Adipocyte (in vitro differentiated cells): ENCODE data around the gene ACVR1C.
A peak's percentile ranks its signal among the peaks of the same experiment; 100 is the strongest.

Experiments used
- DNase-seq: peaks from one replicate; pipeline ENCODE4 v3.0.0-alpha.2; 2015; ENCODE audit warnings: low read depth
- H3K27me3 ChIP-seq: replicated peaks from 2 replicates; pipeline ENCODE4 v1.7.0; 2013; ENCODE audit warnings: mild to moderate bottlenecking, low read length, moderate library complexity; ENCODE audit not compliant: control insufficient read depth, insufficient read depth
- H3K36me3 ChIP-seq: 2 replicates; pipeline ENCODE4 v1.7.0; 2013; ENCODE audit warnings: low read length, mild to moderate bottlenecking, moderate library complexity; ENCODE audit not compliant: control insufficient read depth, insufficient read depth, severe bottlenecking
- H3K4me1 ChIP-seq: 2 replicates; pipeline ENCODE4 v1.7.0; 2013; ENCODE audit warnings: mild to moderate bottlenecking, low read length, moderate library complexity; ENCODE audit not compliant: control insufficient read depth, insufficient read depth
- H3K4me3 ChIP-seq: 2 replicates; pipeline ENCODE4 v1.7.0; 2013; ENCODE audit warnings: mild to moderate bottlenecking, low read length, moderate library complexity
- H3K9ac ChIP-seq: 2 replicates; pipeline ENCODE4 v1.7.0; 2013; ENCODE audit warnings: mild to moderate bottlenecking, low read length, moderate library complexity
- H3K9me3 ChIP-seq: 2 replicates; pipeline ENCODE4 v1.7.0; 2013; ENCODE audit warnings: mild to moderate bottlenecking, low read length, moderate library complexity; ENCODE audit not compliant: control insufficient read depth

ACVR1C gene

GRCh38 chr2:157492189-157492773 lies 136.4 kb downstream of the ACVR1C start:
- Histone ChIP-seq H3K36me3 (no peaks in the 10 kb centered on the region), H3K9ac (no peak overlapping the region), H3K4me1 (no peaks in the 10 kb centered on the region), H3K4me3 (no peak overlapping the region), H3K9me3 (no peaks in the 10 kb centered on the region), H3K27me3 (no peaks in the 10 kb centered on the region)
- peak; percentile 74 for DNase-seq

- Histone ChIP-seq H3K27me3 (no peaks in the 10 kb centered on the region), H3K4me3 (no peak overlapping the region), H3K4me1 (no peaks in the 10 kb centered on the region), H3K9ac (no peak overlapping the region), H3K36me3 (no peaks in the 10 kb centered on the region), H3K9me3 (no peaks in the 10 kb centered on the region)
- no peak for DNase-seq
These were observed 138.7 kb downstream of the ACVR1C start for GRCh38 chr2:157489983-157490382.

- H3K27me3 ChIP-seq: no peaks in the 10 kb centered on the region
- H3K9me3 ChIP-seq: no peaks in the 10 kb centered on the region
- H3K36me3 ChIP-seq: no peaks in the 10 kb centered on the region
- H3K9ac ChIP-seq: no peak overlapping the region
- no peaks in the 10 kb centered on the region for H3K4me1 ChIP-seq
- no peak overlapping the region for H3K4me3 ChIP-seq
- no peak for DNase-seq
These were observed 139.8 kb downstream of the ACVR1C start for GRCh38 chr2:157488877-157489276.

- Histone ChIP-seq H3K4me3 (no peak overlapping the region), H3K27me3 (no peaks in the 10 kb centered on the region), H3K36me3 (no peaks in the 10 kb centered on the region)
These were observed 140.9 kb downstream of the ACVR1C start for GRCh38 chr2:157487747-157488146.

GRCh38 chr2:157487271-157487610 lies 141.4 kb downstream of the ACVR1C start:
- Histone ChIP-seq H3K9ac (no peak overlapping the region), H3K36me3 (no peaks in the 10 kb centered on the region), H3K27me3 (no peaks in the 10 kb centered on the region), H3K4me3 (no peak overlapping the region), H3K9me3 (no peaks in the 10 kb centered on the region), H3K4me1 (no peaks in the 10 kb centered on the region)
- no peak for DNase-seq

More at GRCh38 chr2:157487747-157488146, 140.9 kb downstream of the ACVR1C start:
- Histone ChIP-seq H3K4me1 (no peaks in the 10 kb centered on the region), H3K9ac (no peak overlapping the region), H3K9me3 (no peaks in the 10 kb centered on the region)
- no peak for DNase-seq

- no peak overlapping the region for H3K9ac ChIP-seq
- H3K36me3 ChIP-seq: no peaks in the 10 kb centered on the region
- peak; percentile 24 for DNase-seq
- no peak overlapping the region for H3K4me3 ChIP-seq
- H3K9me3 ChIP-seq: no peaks in the 10 kb centered on the region
- no peaks in the 10 kb centered on the region for H3K27me3 ChIP-seq
- H3K4me1 ChIP-seq: no peaks in the 10 kb centered on the region
These were observed 141.9 kb downstream of the ACVR1C start for GRCh38 chr2:157486596-157487270.

- peak overlapping the region; percentile 13 for H3K9ac ChIP-seq
- H3K27me3 ChIP-seq: no peaks in the 10 kb centered on the region
- H3K36me3 ChIP-seq: no peaks in the 10 kb centered on the region
- peak overlapping the region; percentile 46 for H3K4me3 ChIP-seq
- H3K4me1 ChIP-seq: peaks cover 25% of the 10 kb centered on the region
- peak; percentile 83 for DNase-seq
- H3K9me3 ChIP-seq: no peaks in the 10 kb centered on the region
These were observed 148.3 kb downstream of the ACVR1C start for GRCh38 chr2:157480182-157480961.

GRCh38 chr2:157479081-157480027 lies 149.3 kb downstream of the ACVR1C start:
- Histone ChIP-seq H3K9me3 (no peaks in the 10 kb centered on the region), H3K4me1 (peaks cover 25% of the 10 kb centered on the region), H3K9ac (no peak overlapping the region), H3K27me3 (no peaks in the 10 kb centered on the region), H3K4me3 (no peak overlapping the region), H3K36me3 (no peaks in the 10 kb centered on the region)
- no peak for DNase-seq

- H3K4me3 ChIP-seq: no peak overlapping the region
- DNase-seq: no peak
- no peaks in the 10 kb centered on the region for H3K27me3 ChIP-seq
- no peaks in the 10 kb centered on the region for H3K9me3 ChIP-seq
- H3K4me1 ChIP-seq: peaks cover 25% of the 10 kb centered on the region
- no peak overlapping the region for H3K9ac ChIP-seq
- H3K36me3 ChIP-seq: no peaks in the 10 kb centered on the region
These were observed 150.7 kb downstream of the ACVR1C start for GRCh38 chr2:157477919-157478318.

GRCh38 chr2:157476953-157477709 lies 151.5 kb downstream of the ACVR1C start:
- no peaks in the 10 kb centered on the region for H3K9me3 ChIP-seq
- no peaks in the 10 kb centered on the region for H3K27me3 ChIP-seq
- H3K4me3 ChIP-seq: no peak overlapping the region
- peaks cover 25% of the 10 kb centered on the region for H3K4me1 ChIP-seq
- DNase-seq: peak; percentile 45
- no peak overlapping the region for H3K9ac ChIP-seq
- no peaks in the 10 kb centered on the region for H3K36me3 ChIP-seq
